ENCODE data around the gene NCOA1. TPM values are rescaled to one million over a fixed set of nuclear protein-coding genes. Genes with fewer than 3 reads are reported as not detected.

NCOA1 gene
- polyA plus RNA-seq, 3 donors = 7.3 to 30.2 (median 10.2) TPM

GRCh38 chr2:24626131-24626530 lies 135.1 kb downstream of the NCOA1 start:
- H4K20me1 ChIP-seq (ENCODE audit: insufficient read depth, low read length) = peaks cover 97% of the 10 kb centered on the region
- WGBS (ENCODE audit: insufficient coverage) = 97% methylated on average over 3 of the region's 3 CpGs
- H3K36me3 Mint-ChIP-seq = peaks cover 0 to 5% of the 10 kb centered on the region in 2 donors
- peaks cover 3% of the 10 kb centered on the region for H3K79me2 ChIP-seq (ENCODE audit: insufficient read depth, low read length)
- no peak overlapping the region for H3K9ac ChIP-seq (ENCODE audit: insufficient read depth, low read length, poor library complexity, severe bottlenecking)
- no peaks in the 10 kb centered on the region for H3K9me3 ChIP-seq (replicated peaks in 1 of 2; ENCODE audit: control insufficient read depth in 1 of 2, insufficient read depth in 1 of 2, low read length in 2 of 2)
- no peak for TF ChIP-seq CTCF (IDR thresholded peaks at IDR 0.05)
- no peaks in the 10 kb centered on the region for H3K4me1 Mint-ChIP-seq
- intact Hi-C loops (cut with micrococcal nuclease) = no loop called here
- H3K36me3 ChIP-seq (replicated peaks in 1 of 2; ENCODE audit: control insufficient read depth in 1 of 2, insufficient read depth in 2 of 2, low read length in 2 of 2) = no peaks in the 10 kb centered on the region
- no peaks in the 10 kb centered on the region for H3K27me3 ChIP-seq (ENCODE audit: control insufficient read depth in 2 of 2, insufficient read depth in 2 of 2, low read length in 2 of 2)
- H3K27ac ChIP-seq (ENCODE audit: low read depth in 1 of 2, low read length in 2 of 2) = no peak overlapping the region
- H3K27ac Mint-ChIP-seq = no peak overlapping the region
- H3K4me3 Mint-ChIP-seq = no peak overlapping the region
- no peak overlapping the region for H3K4me2 ChIP-seq (replicated peaks; ENCODE audit: extremely low read depth, low read length, poor library complexity, severe bottlenecking)
- H3K27me3 Mint-ChIP-seq (ENCODE audit: low read depth in 3 of 3) = peaks cover 0 to 1% (median 0%) of the 10 kb centered on the region in 3 donors
- DNase-seq = no peak
- H2AFZ ChIP-seq (ENCODE audit: insufficient read depth, low read depth, low read length, poor library complexity, severe bottlenecking) = no peak overlapping the region
- no peaks in the 10 kb centered on the region for H3K4me1 ChIP-seq (ENCODE audit: control insufficient read depth in 1 of 2, insufficient read depth in 2 of 2, low read length in 2 of 2)
- no peaks in the 10 kb centered on the region for H3K9me3 Mint-ChIP-seq
- H3K4me3 ChIP-seq (replicated peaks in 1 of 3; ENCODE audit: low read depth in 2 of 3, low read length in 3 of 3) = no peak overlapping the region

- peaks cover 0 to 1% of the 10 kb centered on the region in 2 donors for H3K36me3 Mint-ChIP-seq
- Histone ChIP-seq H4K20me1 (ENCODE audit: insufficient read depth, low read length) (peaks cover 94% of the 10 kb centered on the region), H3K4me3 (replicated peaks in 1 of 3; ENCODE audit: low read depth in 2 of 3, low read length in 3 of 3) (no peak overlapping the region), H3K79me2 (ENCODE audit: insufficient read depth, low read length) (peaks cover 6% of the 10 kb centered on the region), H2AFZ (ENCODE audit: insufficient read depth, low read depth, low read length, poor library complexity, severe bottlenecking) (no peak overlapping the region), H3K36me3 (replicated peaks in 1 of 2; ENCODE audit: control insufficient read depth in 1 of 2, insufficient read depth in 2 of 2, low read length in 2 of 2) (no peaks in the 10 kb centered on the region), H3K27ac (ENCODE audit: low read depth in 1 of 2, low read length in 2 of 2) (no peak overlapping the region), H3K27me3 (ENCODE audit: control insufficient read depth in 2 of 2, insufficient read depth in 2 of 2, low read length in 2 of 2) (no peaks in the 10 kb centered on the region), H3K9me3 (replicated peaks in 1 of 2; ENCODE audit: control insufficient read depth in 1 of 2, insufficient read depth in 1 of 2, low read length in 2 of 2) (no peaks in the 10 kb centered on the region), H3K4me1 (ENCODE audit: control insufficient read depth in 1 of 2, insufficient read depth in 2 of 2, low read length in 2 of 2) (peaks cover 4 to 7% of the 10 kb centered on the region in 2 donors), H3K4me2 (replicated peaks; ENCODE audit: extremely low read depth, low read length, poor library complexity, severe bottlenecking) (no peak overlapping the region), H3K9ac (ENCODE audit: insufficient read depth, low read length, poor library complexity, severe bottlenecking) (no peak overlapping the region)
- intact Hi-C loops (cut with micrococcal nuclease) = no loop called here
- H3K27me3 Mint-ChIP-seq (ENCODE audit: low read depth in 3 of 3) = peaks cover 0 to 1% (median 0%) of the 10 kb centered on the region in 3 donors
- no peak overlapping the region for H3K27ac Mint-ChIP-seq
- H3K4me1 Mint-ChIP-seq = peaks cover 6% of the 10 kb centered on the region
- H3K4me3 Mint-ChIP-seq = no peak overlapping the region
- H3K9me3 Mint-ChIP-seq = no peaks in the 10 kb centered on the region
- no peak for DNase-seq
- no peak for TF ChIP-seq CTCF (IDR thresholded peaks at IDR 0.05)
These were observed 137.7 kb downstream of the NCOA1 start for GRCh38 chr2:24628746-24629145.

Data from CD14-positive monocyte (primary cell).